Activated T-cell treated with anti-CD3 and anti-CD28 coated beads for 4 hours (primary cell): ENCODE data around the gene SLITRK4.

Source experiments
- DNase-seq: peaks from one replicate; pipeline ENCODE4 v3.0.0-alpha.2; 2020

SLITRK4 gene, protein sequence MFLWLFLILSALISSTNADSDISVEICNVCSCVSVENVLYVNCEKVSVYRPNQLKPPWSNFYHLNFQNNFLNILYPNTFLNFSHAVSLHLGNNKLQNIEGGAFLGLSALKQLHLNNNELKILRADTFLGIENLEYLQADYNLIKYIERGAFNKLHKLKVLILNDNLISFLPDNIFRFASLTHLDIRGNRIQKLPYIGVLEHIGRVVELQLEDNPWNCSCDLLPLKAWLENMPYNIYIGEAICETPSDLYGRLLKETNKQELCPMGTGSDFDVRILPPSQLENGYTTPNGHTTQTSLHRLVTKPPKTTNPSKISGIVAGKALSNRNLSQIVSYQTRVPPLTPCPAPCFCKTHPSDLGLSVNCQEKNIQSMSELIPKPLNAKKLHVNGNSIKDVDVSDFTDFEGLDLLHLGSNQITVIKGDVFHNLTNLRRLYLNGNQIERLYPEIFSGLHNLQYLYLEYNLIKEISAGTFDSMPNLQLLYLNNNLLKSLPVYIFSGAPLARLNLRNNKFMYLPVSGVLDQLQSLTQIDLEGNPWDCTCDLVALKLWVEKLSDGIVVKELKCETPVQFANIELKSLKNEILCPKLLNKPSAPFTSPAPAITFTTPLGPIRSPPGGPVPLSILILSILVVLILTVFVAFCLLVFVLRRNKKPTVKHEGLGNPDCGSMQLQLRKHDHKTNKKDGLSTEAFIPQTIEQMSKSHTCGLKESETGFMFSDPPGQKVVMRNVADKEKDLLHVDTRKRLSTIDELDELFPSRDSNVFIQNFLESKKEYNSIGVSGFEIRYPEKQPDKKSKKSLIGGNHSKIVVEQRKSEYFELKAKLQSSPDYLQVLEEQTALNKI

DNA sequence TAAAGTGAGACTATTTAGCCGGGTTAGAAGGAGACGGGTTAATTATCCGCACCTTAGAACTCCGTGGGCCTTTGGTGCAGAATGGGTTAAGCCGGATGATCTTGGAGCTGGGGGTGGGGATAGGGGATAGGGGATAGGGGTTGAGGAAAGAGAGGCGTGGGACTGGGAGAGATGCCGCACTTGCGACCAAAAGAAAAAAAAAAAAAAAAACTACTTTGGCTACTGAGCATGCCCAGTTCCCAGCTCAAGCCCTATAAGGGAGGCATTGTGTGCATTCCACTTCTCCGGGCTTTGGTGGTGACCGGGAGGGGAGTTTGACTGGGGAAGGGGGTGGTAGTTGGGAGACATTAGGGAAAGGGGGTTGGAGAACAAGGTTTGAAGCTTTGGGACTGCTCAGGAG lies at the start of gene SLITRK4:
TSS of gene SLITRK4 (minus strand) at position 187 of the 400 bp plus-strand sequence. CDS start 4,993 bp downstream, outside the sequence.
- no peak for DNase-seq

DNA sequence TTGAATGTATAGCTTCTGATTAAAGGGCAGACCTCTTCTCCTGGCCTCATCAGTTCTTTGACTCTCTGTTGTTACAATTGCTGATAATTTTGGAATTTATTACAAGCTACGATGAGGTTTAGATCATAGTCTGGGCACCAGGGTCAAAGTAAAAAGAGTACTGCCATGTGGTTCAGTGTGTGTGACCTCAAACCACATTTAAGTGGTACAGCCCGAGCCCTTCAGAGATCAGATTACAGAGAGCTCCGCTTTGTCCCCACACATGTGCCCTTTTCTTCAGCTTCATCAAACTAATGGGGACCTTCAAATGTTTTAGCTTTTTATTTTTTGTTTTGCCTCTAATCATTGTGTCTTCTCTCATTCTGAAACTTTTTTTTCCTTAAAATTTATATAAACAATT lies 47.6 kb upstream of the SLITRK4 start:
- no peak for DNase-seq

DNA sequence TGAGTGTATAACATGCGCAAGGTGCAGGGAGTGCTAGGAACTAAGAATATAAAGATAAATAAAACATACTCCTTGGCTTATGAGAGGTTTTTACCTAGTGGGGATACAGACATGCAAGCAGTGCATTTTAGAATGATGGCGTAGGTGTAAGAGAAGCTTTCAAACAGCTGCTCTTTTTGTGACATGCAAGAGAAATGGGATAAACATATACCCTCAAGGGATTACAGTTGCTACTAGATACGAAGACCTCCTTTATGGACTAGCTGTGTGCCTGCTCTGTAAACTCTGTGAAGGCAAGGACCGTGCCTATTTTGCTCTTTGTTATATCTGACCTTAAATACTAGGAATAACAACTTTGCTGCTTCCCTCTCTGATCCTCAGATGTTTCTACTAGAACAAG lies 39.0 kb upstream of the SLITRK4 start:
- DNase-seq, result no peak

DNA sequence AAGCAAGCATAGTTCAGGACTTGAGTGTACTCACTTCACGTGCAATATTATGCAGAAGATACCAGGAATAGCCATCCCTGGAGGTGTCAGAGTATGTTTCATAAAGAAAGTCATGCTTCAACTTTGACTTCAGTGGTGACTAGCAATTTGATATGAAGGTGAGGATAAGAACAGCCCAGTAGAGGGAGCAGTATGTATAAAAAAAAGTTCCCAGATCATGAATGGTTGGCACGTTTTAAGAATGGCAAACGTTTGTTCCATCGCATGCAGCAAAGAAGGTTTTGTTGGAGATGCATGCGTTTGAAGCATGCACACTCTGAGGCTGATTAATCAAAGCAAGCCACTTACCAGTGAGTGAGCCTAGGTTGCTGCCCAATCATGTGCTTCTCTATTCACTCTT lies 33.5 kb upstream of the SLITRK4 start:
- DNase-seq, result no peak

DNA sequence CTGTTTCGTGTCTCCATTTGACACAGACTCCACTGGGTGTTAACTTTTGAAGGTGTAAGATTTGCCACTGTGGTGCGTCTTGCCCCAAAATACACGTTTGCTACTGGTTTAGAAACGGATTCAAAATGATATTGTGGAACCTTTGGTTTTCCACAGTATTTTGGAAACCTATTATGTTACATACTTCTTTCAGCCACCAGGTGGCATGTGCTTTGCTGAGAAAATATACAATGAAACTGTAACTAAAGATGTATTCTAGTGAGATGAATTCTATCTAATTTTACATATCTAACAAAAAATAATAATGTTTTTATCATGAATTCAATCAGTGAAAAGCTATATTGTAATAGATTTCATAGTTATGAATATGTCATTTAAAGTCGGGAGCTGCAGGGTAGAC lies 28.4 kb upstream of the SLITRK4 start:
- no peak for DNase-seq

DNA sequence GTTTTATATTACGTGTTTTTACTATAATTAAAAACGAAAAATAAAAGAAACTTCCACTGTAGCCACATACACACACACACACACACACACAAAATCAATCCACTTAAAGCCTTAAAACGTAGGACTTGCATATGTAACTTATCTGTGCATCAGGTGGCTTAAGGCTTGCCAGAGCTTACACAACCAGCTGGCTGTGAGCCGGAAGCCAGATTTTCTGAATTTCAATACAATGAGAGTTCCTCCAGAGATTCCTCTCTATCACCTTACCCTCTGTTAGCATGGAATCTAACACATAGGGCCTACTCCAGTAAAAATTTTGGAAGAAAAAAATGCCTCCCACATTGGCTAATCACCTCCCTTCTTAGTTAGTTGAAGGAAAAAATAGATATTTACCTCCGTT lies 27.9 kb upstream of the SLITRK4 start:
- DNase-seq, result no peak

DNA sequence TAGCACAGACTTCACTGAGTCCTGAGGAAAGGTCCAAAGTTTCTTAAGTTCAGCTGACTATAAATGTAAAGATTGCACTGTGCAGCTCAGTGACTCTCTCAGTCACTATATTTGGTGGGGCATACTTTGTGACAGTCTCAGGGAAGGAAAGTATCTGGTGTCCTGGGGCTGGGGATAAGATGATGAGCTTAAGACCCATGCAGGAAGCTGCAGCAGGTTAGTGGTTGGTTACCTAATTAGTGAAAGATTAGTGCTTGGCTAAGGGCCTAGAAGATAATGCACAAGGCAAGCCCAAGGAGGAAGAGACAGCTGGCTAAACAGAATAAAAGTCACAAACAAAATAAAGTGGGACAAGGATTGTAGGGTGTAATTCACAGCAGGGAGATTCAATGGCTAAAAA lies 25.4 kb upstream of the SLITRK4 start:
- no peak for DNase-seq

DNA sequence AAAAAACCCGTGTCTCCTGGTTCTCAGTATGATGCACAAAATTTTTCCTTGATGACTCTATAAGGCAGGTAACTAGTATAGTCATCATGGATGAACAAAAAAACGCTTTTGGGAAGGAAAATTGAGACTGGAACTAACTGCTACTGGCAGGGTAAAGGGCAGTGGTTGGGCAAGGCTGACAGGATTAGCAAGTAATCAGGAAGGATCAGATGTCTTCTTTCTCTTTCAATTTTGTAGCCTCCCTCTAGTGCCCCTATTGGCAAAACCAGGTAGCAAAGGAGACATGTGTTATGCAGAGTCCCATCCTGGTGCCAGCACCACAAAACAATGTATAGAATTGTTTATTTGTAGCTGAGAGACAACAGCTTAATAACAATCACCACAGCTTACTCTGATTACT lies 12.8 kb upstream of the SLITRK4 start:
- DNase-seq, result no peak

DNA sequence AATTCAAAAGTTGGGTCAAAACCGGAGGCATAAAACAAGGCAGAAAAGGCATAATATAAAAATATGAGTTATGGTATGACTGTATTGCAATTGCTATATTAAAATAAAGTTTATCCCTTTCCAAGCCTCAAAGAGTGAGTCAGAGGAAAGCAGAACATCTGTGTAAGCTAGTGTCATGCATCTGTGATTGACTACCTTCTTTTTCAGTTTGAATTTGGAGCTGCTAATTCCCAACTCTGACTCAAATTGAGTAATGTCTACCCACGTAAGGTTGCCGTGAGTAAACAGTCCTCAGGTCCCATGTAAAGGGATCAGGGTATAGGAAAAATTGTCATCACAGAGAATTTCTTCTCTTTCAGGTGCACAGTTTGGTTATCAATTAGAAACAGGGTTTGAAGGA lies 6.5 kb upstream of the SLITRK4 start:
- DNase-seq, result no peak

DNA sequence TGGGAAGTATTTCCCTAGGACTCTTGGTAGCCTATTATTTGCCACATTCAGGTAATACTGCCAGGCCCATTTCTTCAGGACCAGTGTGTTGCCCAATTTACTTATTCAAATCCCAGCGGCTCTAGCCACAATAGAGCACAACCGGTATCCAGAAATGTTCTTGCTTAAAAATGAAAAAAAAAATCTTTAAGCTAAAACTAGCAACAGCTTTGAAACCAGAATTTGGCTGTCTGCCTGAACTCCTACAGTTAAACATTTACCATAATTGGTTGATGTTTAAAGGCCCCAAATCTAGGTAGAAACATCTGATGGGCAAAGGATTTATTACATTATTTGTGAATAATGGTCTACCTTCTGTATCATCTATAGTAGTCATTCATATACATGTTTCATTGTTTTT lies 930 bp upstream of the SLITRK4 start:
- no peak for DNase-seq

DNA sequence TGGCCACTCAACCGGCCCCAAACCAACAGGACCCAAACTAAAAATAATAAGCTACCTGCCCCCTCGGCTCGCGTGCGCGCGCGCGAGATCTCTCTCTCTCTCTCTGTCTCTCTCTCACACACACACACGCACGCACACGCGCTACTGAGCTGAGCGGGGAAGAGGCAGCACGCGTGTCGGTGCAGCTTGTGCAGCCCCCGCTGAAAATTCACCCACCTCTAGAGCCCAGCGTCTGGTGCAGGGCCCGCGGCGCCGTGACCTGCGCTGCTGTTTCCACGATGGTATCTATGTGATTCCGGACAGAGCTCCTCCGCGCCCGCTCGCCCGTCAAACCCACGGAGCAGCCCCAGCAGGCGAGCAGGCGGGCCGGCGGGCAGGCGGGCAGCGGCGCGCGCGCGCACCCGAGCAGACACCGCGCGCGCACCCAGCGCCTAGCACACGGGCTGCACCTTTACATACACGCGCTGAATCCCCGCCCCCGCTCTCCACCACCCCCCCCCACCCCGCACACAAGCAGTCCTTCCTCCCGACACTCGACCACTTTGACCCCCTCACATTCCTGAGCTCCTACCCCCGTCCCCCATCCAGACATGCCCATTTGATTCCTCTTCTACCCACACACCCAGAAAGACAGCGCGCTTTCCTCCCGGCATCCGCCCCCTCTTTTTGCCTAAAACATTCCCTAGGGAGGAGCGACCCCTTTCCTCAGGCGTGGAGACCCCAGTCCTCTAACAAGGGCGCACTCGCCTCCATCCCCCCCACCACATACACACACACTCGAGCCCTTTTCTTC lies 1.0 kb downstream of the SLITRK4 start:
- no peak for DNase-seq

DNA sequence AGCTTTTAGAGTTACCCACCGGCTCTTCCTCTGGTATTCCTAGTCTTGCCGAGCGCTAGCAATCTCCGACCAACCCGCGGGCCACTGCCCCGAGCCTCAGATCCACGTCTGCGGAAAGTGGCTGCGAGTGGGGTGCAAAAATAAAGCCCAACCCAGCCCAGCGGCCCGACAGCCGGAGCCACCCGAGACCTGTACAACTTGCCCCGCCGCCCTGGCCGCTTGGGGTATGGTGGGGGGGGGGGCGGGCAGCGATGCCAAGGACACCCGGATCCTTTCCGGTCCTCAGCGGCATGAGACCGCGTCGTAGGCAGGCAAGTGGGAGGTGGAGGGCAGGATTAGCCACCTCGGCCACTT lies 1.6 kb downstream of the SLITRK4 start:
- no peak for DNase-seq

DNA sequence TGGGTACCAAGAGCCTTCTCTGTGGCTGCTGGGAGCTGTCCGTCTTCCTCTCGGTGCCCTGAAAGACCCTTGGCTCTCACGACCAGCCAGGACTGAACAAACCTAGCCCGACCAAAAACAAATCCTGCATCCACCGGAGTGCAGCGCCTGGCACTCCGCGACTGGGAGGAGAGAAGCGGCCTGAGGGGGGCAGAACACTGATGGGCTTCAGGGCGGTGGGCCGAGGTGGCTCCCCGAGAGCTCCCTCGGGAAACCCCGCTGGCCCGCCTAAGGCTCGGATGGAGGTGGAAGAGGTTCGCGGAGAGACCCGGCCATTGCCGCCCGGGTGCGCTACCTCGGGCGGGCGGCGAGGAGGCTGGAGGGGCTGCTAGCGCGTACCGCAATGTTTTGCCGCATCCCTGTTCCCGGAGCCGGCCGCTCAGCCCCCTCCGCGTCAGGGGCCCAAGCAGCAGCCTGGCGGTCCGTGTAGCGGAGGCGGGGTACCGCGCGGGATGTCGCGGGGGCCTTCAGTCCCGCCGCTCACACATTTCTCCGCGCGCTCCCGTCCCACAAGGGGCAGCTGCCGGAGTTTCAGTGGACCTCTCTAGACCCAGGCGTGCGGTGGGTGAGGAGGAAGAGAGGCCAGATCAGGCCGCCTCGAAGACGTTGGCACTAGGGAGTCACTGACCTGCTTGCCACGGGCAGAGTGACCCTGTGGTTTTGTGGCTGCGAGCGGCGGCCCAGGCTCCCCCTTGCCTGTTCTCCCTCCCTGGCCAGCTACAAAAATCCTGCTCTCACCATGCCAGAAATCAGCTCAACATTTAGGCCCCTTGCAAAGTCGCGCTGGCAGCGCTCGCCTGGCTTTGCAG lies 2.2 kb downstream of the SLITRK4 start:
- no peak for DNase-seq

DNA sequence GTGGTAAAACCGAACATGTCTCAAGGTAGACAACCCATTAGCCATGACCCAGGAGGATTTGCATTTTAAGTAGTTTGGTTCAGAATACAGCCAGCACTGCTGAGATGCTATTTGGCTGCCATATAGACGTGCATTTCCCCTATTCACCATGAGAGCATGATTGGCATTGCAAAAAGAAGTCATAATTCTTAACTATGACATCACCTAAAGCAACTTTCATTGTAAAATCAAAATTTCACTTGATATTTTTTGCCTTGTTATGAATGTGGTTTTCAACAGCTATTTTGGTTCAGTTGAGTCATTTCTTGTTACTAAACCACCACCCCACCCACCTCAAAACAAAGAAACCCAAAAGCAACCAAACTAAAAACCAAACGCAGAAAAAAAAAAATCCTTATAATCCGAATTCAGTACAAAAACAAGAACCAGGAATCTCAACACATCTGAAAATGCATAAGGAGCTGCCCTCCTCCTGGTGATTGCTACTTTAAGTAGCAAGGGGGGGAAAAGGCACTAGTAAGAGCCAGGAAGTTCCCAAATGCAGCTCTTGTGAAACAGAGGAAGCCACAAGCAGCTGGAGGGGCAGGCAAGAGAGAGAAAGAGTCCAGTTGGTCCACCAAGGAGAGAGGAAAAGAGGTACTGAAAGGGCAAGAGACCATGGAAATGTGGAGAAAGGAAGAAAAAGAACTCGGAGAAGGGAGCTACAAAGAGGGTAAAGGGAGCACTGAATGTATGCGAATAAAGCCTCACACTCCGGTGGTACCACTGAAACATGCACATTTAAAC lies 3.1 kb downstream of the SLITRK4 start:
- DNase-seq, result no peak

DNA sequence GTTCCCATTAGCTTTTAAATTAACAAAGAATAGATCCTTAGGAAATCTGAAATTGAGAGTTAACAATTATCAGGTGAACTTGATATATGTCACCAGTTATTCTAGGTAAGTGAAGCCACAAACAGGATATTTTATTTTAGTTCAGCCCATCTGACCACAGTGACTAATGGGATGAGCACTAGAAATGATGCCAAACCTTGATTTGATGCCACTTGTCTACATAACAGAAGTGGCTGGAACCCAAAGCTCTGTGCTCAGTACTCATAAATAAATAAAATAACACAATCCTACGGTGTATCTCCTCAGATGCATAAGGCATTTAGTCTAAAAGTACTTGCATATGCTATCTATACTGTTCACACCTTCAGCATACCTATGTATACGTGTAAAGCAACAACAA lies 12.2 kb downstream of the SLITRK4 start:
- no peak for DNase-seq

DNA sequence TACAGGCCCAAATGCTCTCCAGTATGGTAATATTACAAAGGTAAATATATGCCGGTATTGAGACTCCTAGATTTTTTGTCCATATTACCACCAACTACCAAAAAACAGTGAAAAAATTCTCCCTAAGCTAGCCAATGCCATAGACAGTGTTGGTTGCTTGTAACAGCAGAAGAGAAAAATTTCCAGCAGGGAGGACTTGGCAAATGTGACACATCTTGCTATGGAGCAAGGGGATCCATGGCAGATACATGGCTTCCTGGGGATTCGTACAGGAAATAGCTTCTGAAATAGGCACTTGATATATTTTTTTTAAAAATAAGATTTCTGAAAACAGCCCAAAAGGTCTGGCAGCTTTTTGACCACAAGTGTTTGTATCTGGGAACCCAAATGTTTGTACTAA lies 14.6 kb downstream of the SLITRK4 start:
- no peak for DNase-seq

DNA sequence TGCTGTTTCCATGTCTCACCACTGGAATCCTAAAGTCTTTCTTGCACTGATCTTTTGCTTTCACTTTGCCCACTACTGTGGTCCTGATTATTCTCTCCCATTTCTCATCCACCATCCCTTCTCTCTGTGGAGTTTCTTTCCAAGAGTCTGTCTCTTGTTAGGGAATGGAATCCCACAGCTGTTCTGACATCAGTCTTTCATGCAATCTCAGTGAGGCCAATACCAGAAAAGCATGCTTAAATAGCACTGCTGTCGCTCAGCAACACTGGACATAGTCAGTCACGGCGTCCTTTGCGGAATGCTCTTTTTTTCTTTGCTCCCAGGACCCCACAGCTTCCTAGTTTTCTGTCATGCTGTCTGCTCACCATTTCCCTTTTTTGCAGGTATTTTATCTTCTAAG lies 20.1 kb downstream of the SLITRK4 start:
- DNase-seq, result no peak

DNA sequence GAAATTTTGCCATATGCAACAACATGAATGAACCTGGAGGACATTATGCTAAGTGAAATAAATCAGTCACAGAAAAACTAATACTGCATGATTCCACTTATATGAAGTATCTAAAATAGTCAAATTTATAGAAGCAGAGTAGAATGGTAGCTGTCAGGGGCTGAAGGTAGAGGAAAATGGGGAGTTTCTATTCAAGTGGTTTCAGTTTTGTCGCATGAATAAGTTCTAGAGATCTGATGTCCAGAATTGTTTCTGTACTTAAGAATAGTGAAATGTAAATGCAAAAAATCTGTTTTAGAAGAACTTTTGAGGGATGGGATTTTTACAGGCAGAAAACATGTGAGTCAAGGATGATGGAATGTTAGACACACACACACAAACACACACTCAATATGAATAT lies 34.1 kb downstream of the SLITRK4 start:
- DNase-seq, result no peak

DNA sequence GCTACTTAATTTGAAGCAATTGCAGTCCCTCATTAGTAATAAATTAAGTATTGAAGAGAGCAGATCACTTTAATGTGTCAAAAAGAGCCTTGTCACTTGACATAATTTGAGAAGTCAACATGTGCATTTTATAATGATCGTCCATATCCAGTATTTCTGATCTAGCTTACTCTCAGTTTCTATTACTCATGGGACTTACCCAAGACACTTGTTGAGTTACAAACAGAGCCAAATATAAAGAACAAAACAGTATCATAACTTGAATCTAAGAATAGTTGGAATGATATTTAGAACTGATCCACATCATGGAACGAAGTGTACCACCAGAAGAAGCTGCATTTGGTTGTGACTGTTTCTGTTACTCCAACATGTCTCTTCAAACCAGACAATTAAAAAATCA lies 54.7 kb downstream of the SLITRK4 start:
- DNase-seq, result no peak

DNA sequence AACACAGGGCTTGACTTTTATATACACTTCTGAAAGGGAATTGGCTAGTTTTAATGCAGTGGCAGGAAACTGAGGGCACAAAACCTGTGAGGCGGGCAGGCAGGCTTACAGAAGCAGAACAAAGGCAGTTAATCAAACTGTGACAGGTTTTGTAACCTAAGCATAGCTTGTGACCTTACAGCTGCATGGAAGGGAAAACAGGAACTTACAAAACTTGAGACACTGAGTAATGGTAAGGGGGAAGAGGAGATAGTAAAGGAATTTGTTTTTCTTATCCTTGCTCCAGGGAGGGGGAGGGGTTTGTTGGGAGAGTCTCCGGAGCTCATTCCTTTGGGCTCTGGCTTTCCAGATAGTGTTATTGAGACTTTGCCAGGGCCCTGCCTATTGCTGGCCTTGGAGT lies 55.6 kb downstream of the SLITRK4 start:
- DNase-seq, result no peak
